ENCODE data around the gene PIAS3.
A peak's percentile ranks its signal among the peaks of the same experiment; 100 is the strongest.

Gene PIAS3

DNA sequence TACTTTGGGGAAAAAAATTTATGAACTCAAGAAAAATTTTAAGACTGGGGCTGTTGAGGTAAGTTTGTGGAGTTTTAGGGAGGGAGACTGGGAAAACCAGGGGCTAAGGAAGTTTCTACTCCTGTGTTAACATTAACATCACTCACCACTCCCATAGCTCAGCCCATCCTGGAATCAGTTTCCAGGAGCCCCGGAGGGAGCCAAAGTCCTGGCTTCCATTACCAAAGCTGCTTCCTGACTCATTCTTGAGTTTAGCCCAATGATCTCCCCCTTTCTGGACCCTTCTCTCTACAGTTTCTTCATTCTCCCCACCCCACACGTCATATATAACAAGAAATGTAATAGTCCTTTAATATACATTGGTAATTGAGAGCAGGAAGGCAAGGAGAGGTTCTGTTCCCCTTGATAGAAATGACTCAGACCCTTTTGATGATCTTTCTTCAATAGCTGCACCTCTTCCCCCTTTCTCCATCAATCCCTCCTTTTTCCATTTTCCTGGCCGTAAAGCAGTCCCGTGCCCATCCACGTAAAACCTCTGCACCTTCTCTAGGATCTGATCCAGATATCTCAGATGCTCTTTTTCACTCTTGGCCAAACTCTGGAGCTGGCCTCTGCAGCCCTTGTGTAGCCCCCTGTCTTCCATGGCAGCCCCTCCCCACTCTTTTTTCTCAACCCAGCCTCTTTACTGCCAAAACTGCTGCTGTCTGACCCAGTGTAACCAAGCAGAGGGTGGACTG is 4.6 kb upstream of the PIAS3 start:
- Histone ChIP-seq H3K27ac (replicated peaks) (no peak overlapping the region), H3K27me3 (ENCODE audit: insufficient read depth, poor library complexity, severe bottlenecking) (no peaks in the 10 kb centered on the region), H3K4me3 (replicated peaks; ENCODE audit: insufficient read depth, low read length) (no peak overlapping the region)
- no peak for DNase-seq (ENCODE audit: low read depth in 1 of 2, low spot score in 1 of 2)
- TF ChIP-seq POLR2AphosphoS5 (IDR thresholded peaks at IDR 0.05; ENCODE audit: low read depth) (no peak), GABPA (IDR thresholded peaks at IDR 0.05; ENCODE audit: low read depth) (no peak), SPI1 (IDR thresholded peaks at IDR 0.05; ENCODE audit: borderline replicate concordance, low read depth) (no peak), CTCF (IDR thresholded peaks at IDR 0.05; ENCODE audit: insufficient read depth, low read length) (no peak)
- TF ChIP-seq, protein P1, sequence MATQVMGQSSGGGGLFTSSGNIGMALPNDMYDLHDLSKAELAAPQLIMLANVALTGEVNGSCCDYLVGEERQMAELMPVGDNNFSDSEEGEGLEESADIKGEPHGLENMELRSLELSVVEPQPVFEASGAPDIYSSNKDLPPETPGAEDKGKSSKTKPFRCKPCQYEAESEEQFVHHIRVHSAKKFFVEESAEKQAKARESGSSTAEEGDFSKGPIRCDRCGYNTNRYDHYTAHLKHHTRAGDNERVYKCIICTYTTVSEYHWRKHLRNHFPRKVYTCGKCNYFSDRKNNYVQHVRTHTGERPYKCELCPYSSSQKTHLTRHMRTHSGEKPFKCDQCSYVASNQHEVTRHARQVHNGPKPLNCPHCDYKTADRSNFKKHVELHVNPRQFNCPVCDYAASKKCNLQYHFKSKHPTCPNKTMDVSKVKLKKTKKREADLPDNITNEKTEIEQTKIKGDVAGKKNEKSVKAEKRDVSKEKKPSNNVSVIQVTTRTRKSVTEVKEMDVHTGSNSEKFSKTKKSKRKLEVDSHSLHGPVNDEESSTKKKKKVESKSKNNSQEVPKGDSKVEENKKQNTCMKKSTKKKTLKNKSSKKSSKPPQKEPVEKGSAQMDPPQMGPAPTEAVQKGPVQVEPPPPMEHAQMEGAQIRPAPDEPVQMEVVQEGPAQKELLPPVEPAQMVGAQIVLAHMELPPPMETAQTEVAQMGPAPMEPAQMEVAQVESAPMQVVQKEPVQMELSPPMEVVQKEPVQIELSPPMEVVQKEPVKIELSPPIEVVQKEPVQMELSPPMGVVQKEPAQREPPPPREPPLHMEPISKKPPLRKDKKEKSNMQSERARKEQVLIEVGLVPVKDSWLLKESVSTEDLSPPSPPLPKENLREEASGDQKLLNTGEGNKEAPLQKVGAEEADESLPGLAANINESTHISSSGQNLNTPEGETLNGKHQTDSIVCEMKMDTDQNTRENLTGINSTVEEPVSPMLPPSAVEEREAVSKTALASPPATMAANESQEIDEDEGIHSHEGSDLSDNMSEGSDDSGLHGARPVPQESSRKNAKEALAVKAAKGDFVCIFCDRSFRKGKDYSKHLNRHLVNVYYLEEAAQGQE (IDR thresholded peaks at IDR 0.05; ENCODE audit: insufficient replicate concordance, low read depth) = no peak

- DNase-seq (ENCODE audit: low read depth in 1 of 2, low spot score in 1 of 2) = peak; percentile 26 to 50
- Histone ChIP-seq H3K27ac (replicated peaks) (no peak overlapping the region), H3K4me3 (replicated peaks; ENCODE audit: insufficient read depth, low read length) (peak overlapping the region; percentile 95), H3K27me3 (ENCODE audit: insufficient read depth, poor library complexity, severe bottlenecking) (no peaks in the 10 kb centered on the region)
- TF ChIP-seq POLR2AphosphoS5 (IDR thresholded peaks at IDR 0.05; ENCODE audit: low read depth) (no peak), SPI1 (IDR thresholded peaks at IDR 0.05; ENCODE audit: borderline replicate concordance, low read depth) (no peak), GABPA (IDR thresholded peaks at IDR 0.05; ENCODE audit: low read depth) (no peak), CTCF (IDR thresholded peaks at IDR 0.05; ENCODE audit: insufficient read depth, low read length) (no peak)
- TF ChIP-seq, protein P1 (IDR thresholded peaks at IDR 0.05; ENCODE audit: insufficient replicate concordance, low read depth) = no peak
These were observed 676 bp upstream of the PIAS3 start for GRCh38 chr1:145859491-145860023.

GRCh38 chr1:145858238-145858900 is 512 bp downstream of the PIAS3 start:
- H3K27ac ChIP-seq (replicated peaks) = no peak overlapping the region
- H3K4me3 ChIP-seq (replicated peaks; ENCODE audit: insufficient read depth, low read length) = peak overlapping the region; percentile 95
- H3K27me3 ChIP-seq (ENCODE audit: insufficient read depth, poor library complexity, severe bottlenecking) = no peaks in the 10 kb centered on the region
- TF ChIP-seq POLR2AphosphoS5 (IDR thresholded peaks at IDR 0.05; ENCODE audit: low read depth) (no peak), CTCF (IDR thresholded peaks at IDR 0.05; ENCODE audit: insufficient read depth, low read length) (no peak), SPI1 (IDR thresholded peaks at IDR 0.05; ENCODE audit: borderline replicate concordance, low read depth) (no peak), GABPA (IDR thresholded peaks at IDR 0.05; ENCODE audit: low read depth) (no peak)
- TF ChIP-seq, protein P1 (IDR thresholded peaks at IDR 0.05; ENCODE audit: insufficient replicate concordance, low read depth) = no peak
- DNase-seq (ENCODE audit: low read depth in 1 of 2, low spot score in 1 of 2) = peak; percentile 26 to 42

Data from HL-60 (cell line).